Brain microvascular endothelial cell (primary cell): Measurements from ENCODE around the gene C1QTNF12.

Experiments used
- DNase-seq: peaks from one replicate; pipeline ENCODE4 v3.0.0-alpha.2; 2020
- H3K27ac ChIP-seq: fragments of 250-450 bp; sonication (Bioruptor Pico); 2 replicates; pipeline ENCODE4 v1.5.1; 2020; ENCODE audit warnings: mild to moderate bottlenecking, moderate library complexity
- H3K27me3 ChIP-seq: fragments of 250-450 bp; sonication (Bioruptor Pico); replicated peaks from 2 replicates; pipeline ENCODE4 v1.5.1; 2020; ENCODE audit warnings: mild to moderate bottlenecking
- H3K36me3 ChIP-seq: fragments of 250-450 bp; sonication (Bioruptor Pico); replicated peaks from 2 replicates; pipeline ENCODE4 v1.5.1; 2020; ENCODE audit warnings: mild to moderate bottlenecking
- H3K4me3 ChIP-seq: 2 replicates; pipeline ENCODE4 v1.5.1; 2011; ENCODE audit warnings: low read depth, mild to moderate bottlenecking, control low read depth, low read length, moderate library complexity
- CTCF ChIP-seq: IDR thresholded peaks from 2 replicates; pipeline ENCODE4 v1.5.1; 2011; ENCODE audit warnings: low read depth, mild to moderate bottlenecking, moderate library complexity, low read length, control low read depth, inconsistent platforms; ENCODE audit errors: missing control alignments
- in situ Hi-C: cut with HindIII; loops from 2 replicates; pipeline ENCODE4 v1.10.0; 2017; ENCODE audit warnings: low sequenced_read_pairs, low pct_ligation_motif_present

The C1QTNF12 gene

GRCh38 chr1:1227386-1227785 lies 19.1 kb downstream of the C1QTNF12 start:
- DNase-seq: no peak
- no peak for TF ChIP-seq CTCF
- no peaks in the 10 kb centered on the region for H3K27me3 ChIP-seq
- no peak overlapping the region for H3K4me3 ChIP-seq
- in situ Hi-C loops: no loop called here
- H3K36me3 ChIP-seq: peaks cover 40% of the 10 kb centered on the region
- H3K27ac ChIP-seq: no peak overlapping the region

- in situ Hi-C loops: no loop called here
- Histone ChIP-seq H3K36me3 (peaks cover 44% of the 10 kb centered on the region), H3K27me3 (no peaks in the 10 kb centered on the region)
Measured at GRCh38 chr1:1226566-1227362, 19.8 kb downstream of the C1QTNF12 start.

GRCh38 chr1:1225913-1226312 lies 20.6 kb downstream of the C1QTNF12 start:
- no peak for DNase-seq
- in situ Hi-C loops: no loop called here
- H3K27me3 ChIP-seq: no peaks in the 10 kb centered on the region
- no peak for TF ChIP-seq CTCF
- H3K27ac ChIP-seq: no peak overlapping the region
- H3K36me3 ChIP-seq: peaks cover 51% of the 10 kb centered on the region
- H3K4me3 ChIP-seq: no peak overlapping the region

More at GRCh38 chr1:1226566-1227362, 19.8 kb downstream of the C1QTNF12 start:
- H3K4me3 ChIP-seq: no peak overlapping the region
- no peak for DNase-seq
- TF ChIP-seq CTCF: no peak
- no peak overlapping the region for H3K27ac ChIP-seq

GRCh38 chr1:1225238-1225845 lies 21.2 kb downstream of the C1QTNF12 start:
- TF ChIP-seq CTCF: no peak
- in situ Hi-C loops: no loop called here
- no peak for DNase-seq
- Histone ChIP-seq H3K4me3 (no peak overlapping the region), H3K27me3 (no peaks in the 10 kb centered on the region), H3K27ac (no peak overlapping the region), H3K36me3 (peaks cover 57% of the 10 kb centered on the region)

- peaks cover 66% of the 10 kb centered on the region for H3K36me3 ChIP-seq
- in situ Hi-C loops: no loop called here
- TF ChIP-seq CTCF: no peak
Measured at GRCh38 chr1:1223891-1224290, 22.6 kb downstream of the C1QTNF12 start.

GRCh38 chr1:1223321-1223720 lies 23.2 kb downstream of the C1QTNF12 start:
- peaks cover 67% of the 10 kb centered on the region for H3K36me3 ChIP-seq
- no peaks in the 10 kb centered on the region for H3K27me3 ChIP-seq
- H3K27ac ChIP-seq: no peak overlapping the region
- TF ChIP-seq CTCF: no peak
- in situ Hi-C loops: no loop called here
- H3K4me3 ChIP-seq: no peak overlapping the region
- no peak for DNase-seq

More at GRCh38 chr1:1223891-1224290, 22.6 kb downstream of the C1QTNF12 start:
- Histone ChIP-seq H3K27ac (no peak overlapping the region), H3K4me3 (no peak overlapping the region), H3K27me3 (no peaks in the 10 kb centered on the region)
- DNase-seq: no peak
